ENCODE results near the gene CCSER1.
"Not testable (repeated sequence)": the region's sequence is repeated elsewhere in the genome, so short reads cannot be mapped to it uniquely, and the experiment has no call there.

CCSER1 gene

DNA sequence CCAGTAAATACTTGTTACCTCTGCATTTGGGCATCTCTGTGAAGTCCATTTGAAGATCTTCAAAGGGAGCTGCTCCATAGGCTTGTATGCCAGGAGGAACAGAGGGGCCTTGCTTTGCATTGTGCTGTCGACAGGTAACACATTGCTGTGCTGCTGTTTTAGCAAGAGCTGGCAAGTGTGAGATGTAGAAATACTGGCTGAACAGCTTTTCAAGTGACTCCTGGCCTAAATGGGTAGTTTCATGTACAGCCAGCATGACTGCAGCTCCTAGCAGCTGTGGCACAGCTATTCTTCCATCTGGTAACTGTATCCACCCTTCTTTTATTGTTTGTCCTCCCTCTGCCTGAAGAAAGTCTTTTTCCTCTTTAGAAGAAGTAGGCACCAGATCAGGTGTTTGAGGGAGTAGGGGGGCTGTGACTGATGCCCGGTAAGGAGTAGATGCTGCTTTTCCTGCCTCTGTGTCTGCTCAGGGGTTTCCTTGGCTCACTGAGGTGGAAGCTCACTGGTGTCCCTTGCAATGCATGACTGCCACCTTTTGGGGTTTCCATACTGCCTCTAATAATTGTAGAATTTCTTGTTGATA is 965.3 kb downstream of the CCSER1 start:
- no peak for DNase-seq

- not testable (repeated sequence) for DNase-seq
Observed at GRCh38 chr4:91094220-91094619, 967.0 kb downstream of the CCSER1 start.

DNA sequence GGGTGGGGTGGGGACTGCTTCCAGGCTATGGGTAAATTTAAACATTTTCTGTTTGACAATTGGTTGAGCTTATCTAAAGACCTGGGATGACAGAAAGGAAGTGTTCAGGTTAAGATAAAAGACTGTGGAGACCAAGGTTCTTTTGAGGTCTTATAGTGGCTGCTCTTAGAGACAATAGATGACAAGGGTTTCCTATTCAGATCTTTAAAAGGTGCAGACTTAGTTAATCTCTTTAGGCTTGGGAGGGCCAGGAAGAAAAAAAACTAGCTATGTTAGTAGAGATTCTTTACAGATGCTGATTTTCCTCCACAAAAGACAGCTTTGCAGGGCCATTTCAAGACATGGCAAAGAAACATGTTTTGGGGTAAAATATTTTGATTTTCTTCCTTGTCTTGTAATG is 972.5 kb downstream of the CCSER1 start:
- no peak for DNase-seq

DNA sequence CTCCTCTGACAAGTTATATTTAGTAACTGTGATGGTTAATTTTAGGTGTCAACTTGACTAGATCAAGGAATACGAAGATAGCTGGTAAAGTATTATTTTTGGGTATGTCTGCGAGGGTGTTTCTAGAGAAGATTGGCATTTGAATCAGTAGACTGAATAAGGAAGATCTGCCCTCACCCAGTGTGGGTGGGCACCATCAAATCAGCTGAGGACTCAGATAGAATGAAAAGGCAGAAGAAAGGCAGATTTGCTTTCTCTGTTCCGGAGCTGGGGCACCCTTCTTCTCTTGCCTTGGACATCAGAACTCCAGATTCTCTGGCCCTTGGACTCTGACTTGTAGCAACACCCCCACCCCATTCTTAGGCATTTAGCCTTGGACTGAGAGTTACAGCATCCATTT is 981.6 kb downstream of the CCSER1 start:
- no peak for DNase-seq

DNA sequence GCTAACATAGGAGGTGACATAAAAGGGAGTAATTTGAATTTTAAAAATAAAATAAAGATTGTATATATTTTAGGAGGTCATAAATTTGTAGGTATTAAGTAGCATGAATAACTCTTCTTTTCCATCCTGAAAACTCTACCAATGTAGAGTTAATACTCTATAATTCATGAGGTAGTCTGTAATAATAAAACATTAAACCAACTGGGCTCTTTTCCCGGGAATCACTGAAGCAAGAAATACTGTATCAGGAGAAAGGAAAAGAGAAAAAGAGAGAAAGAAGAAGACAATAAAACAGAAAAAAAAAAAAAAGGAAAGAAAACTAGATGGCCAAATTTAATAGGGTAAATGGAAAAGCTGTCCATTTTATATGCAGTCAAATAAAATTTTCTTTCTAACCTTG is 984.4 kb downstream of the CCSER1 start:
- DNase-seq, result no peak

- no peak for DNase-seq
Observed at GRCh38 chr4:91113130-91113706, 986.0 kb downstream of the CCSER1 start.

DNA sequence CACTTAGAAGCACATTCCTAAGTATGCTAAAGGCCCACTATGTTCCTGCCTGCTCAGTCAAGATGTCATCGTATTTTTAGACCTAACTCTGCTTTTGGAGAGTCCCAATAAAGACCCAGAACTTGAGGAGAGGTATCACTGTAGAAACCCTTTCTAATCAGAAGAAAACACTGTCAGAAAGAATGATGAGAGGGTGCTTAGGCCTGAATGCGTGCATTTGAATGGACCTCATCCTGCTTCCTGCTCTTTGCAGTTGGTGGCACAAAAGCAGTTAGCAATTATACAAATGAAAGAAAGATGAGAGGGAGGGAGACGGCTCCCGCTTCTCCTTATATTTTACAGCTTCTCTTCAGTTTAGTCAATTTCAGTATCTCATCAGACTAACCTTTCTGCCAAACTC is 987.2 kb downstream of the CCSER1 start:
- DNase-seq, result no peak

DNA sequence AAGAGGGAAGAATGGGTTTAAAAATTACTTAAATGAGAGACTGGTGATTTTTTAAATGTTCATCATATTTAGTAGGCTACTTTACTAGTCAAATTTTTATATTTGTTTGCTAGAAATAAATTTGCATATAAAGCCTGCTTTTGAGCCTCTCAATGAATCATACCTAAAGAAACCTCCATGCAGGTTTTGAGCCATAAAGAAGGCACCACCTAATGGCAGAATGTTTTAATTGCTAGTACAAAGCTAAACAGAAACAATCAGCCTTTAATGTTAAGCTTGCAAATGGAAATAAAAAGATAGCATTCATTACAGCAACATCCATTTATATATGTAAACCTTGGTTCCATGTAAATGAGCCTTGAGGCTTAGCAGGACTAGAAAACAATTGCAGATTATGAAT is 989.7 kb downstream of the CCSER1 start:
- no peak for DNase-seq

GRCh38 chr4:91118597-91118996 is 991.4 kb downstream of the CCSER1 start:
- DNase-seq, result no peak

DNA sequence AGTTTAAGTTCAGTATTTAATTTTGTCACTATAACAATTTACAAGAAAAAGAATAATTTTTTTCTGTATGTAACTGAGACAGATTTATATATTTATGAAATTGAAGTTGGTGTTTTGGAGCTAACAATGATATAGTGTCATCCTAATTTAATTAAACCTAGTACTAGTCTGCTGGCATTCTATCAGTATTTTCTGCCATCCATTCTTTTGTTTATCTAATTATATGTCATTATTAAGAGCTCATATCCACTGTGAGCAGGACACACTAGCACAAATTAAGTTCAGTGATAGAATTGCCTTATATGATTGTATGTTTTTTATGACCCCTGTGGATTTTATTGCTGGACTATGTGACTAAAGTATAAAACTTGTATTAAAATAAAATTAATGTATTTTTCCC is 996.5 kb downstream of the CCSER1 start:
- no peak for DNase-seq

- no peak for DNase-seq
Observed at GRCh38 chr4:91127192-91127591, 1000.0 kb downstream of the CCSER1 start.

- DNase-seq, result no peak
Observed at GRCh38 chr4:91127831-91128230, 1000.6 kb downstream of the CCSER1 start.

GRCh38 chr4:91128519-91128918 is 1001.3 kb downstream of the CCSER1 start:
- DNase-seq, result no peak

- no peak for DNase-seq
Observed at GRCh38 chr4:91147067-91147466, 1019.9 kb downstream of the CCSER1 start.

DNA sequence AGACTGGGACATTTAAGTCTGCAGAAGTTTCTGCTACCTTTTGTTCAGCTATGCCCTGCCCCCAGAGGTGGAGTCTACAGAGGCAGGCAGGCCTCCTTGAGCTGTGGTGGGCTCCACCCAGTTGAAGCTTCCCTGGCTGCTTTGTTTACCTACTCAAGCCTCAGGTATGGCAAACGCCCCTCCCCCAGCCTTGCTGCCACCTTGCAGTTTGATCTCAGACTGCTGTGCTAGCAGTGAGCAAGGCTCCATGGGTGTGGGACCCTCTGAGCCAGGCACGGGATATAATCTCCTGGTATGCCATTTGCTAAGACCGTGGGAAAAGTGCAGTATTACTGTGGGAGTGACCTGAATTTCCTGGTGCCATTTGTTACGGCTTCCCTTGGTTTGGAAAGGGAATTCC is 1026.8 kb downstream of the CCSER1 start:
- DNase-seq, result not testable (repeated sequence)

DNA sequence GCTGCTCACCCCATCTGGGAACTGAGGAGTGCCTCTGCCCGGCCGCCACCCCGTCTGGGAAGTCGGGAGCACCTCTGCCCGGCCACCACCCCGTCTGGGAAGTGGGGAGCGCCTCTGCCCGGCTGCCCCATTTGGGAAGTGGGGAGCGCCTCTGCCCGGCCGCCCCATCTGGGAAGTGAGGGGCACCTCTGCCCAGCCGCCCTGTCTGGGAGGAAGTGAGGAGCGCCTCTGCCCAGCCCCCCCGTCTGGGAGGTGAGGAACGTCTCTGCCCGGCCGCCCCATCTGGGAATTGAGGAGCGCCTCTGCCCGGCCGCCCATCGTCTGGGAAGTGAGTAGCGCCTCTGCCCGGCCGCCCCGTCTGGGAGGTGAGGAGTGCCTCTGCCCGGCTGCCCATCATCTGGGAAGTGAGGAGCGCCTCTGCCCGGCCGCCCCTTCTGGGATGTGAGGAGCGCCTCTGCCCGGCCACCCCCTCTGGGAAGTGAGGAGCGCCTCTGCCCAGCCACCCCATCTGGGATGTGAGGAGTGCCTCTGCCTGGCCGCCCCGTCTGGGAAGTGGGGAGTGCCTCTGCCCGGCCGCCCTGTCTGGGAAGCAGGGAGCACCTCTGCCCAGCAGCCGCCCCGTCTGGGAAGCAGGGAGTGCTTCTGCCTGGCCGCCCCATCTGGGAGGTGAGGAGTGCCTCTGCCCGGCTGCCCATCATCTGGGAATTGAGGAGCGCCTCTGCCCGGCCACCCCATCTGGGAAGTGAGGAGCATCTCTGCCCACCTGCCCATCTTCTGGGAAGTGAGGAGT is 1040.9 kb downstream of the CCSER1 start:
- DNase-seq, result not testable (repeated sequence)

- no peak for DNase-seq
Observed at GRCh38 chr4:91170768-91171167, 1043.6 kb downstream of the CCSER1 start.

- no peak for DNase-seq
Observed at GRCh38 chr4:91171217-91171616, 1044.0 kb downstream of the CCSER1 start.

- not testable (repeated sequence) for DNase-seq
Observed at GRCh38 chr4:91185061-91185460, 1057.9 kb downstream of the CCSER1 start.

DNA sequence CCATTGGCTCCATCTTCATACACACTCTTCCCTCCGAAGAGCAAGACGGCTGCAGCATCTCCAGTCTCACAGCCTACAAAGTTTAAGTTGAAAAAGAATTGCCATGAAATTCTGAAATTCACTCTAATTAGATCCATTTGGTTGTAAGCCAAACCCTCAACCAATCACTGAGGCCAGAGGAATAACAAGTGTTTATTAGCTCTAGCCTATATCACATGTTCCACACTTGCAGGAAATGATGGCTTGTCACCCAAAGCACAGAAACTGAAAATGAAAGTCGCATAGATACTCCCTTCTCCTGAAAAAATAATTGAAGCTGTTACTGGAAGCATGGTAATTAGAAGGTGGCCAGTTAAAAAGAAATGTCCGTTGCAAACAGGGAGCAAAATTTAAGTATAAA is 1071.8 kb downstream of the CCSER1 start:
- no peak for DNase-seq

DNA sequence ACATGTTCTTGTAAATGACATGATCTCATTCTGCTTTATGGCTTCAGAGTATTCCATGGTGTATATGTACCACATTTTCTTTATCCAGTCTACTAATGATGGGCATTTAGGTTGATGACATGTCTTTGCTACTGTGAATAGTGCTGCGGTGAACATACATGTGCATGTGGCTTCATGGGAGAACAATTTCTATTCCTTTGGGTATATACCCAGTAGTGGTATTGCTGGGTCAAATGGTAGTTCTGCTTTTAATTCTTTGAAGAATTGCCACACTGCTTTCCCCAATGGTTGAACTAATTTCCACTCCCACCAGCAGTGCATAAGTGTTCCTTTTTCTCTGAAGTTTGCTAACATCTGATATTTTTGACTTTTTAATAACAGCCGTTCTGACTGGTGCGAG is 1080.3 kb downstream of the CCSER1 start:
- no peak for DNase-seq

DNA sequence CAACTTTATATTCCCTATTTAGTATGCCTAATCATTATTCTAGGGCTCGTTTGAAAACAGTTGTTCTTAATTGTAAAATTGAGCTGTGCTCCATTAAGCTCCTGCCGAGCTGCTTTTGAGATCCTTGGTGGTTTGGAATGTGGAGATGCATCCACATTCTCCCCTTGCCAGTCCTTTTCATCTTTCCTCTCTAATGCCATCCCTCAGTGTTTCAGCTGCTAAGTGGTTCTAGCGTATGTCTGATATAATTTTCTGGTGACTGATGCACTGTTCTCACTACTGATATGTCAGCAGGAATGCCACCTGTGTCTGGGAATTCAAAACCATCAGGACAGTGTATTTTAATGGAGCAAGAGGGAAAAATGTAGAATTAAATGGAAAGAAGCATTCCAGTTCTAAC is 1085.0 kb downstream of the CCSER1 start:
- no peak for DNase-seq

DNA sequence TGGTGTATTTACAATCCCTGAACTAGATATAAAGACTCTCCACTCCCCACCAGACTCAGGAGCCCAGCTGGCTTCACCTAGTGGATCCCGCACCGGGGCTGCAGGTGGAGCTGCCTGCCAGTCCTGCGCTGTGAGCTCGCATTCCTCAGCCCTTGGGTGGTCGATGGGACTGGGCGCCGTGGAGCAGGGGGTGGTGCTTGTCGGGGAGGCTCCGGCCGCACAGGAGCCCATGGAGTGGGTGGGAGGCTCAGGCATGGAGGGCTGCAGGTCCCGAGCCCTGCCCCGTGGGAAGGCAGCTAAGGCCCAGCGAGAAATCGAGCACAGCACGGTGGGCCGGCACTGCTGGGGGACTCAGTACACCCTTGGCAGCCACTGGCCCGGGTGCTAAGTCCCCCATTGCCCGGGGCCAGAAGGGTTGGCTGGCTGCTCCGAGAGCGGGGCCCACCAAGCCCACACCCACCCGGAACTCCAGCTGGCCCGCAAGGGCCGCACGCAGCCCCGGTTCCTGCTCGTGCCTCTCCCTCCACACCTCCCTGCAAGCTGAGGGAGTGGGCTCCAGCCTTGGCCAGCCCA is 1090.7 kb downstream of the CCSER1 start:
- not testable (repeated sequence) for DNase-seq

GRCh38 chr4:91220315-91220714 is 1093.1 kb downstream of the CCSER1 start:
- no peak for DNase-seq

All from DMS79 treated with DMSO at 0.1 percent for 48 hours (cell line).